IPS DF 6.9 (cell line): ENCODE data around the gene CLMN.
"Not testable (repeated sequence)": the region's sequence is repeated elsewhere in the genome, so short reads cannot be mapped to it uniquely, and the experiment has no call there.

Source experiments
- DNase-seq: peaks from one replicate; pipeline ENCODE4 v3.0.0-alpha.2; 2013; ENCODE audit warnings: low read depth, low spot score
- H3K27ac ChIP-seq: one replicate; pipeline ENCODE4 v1.5.1; 2013; ENCODE audit warnings: low read length, control low read depth
- H3K27me3 ChIP-seq: 2 replicates; pipeline ENCODE4 v1.6.1; 2013; ENCODE audit warnings: mild to moderate bottlenecking, low read length; ENCODE audit not compliant: control insufficient read depth, insufficient read depth
- H3K36me3 ChIP-seq: 2 replicates; pipeline ENCODE4 v1.6.1; 2013; ENCODE audit warnings: low read length; ENCODE audit not compliant: control insufficient read depth, insufficient read depth
- H3K4me1 ChIP-seq: 2 replicates; pipeline ENCODE4 v1.6.1; 2013; ENCODE audit warnings: low read length; ENCODE audit not compliant: control insufficient read depth, insufficient read depth
- H3K4me3 ChIP-seq: 2 replicates; pipeline ENCODE4 v1.5.1; 2013; ENCODE audit warnings: mild to moderate bottlenecking, low read length
- H3K9me3 ChIP-seq: 2 replicates; pipeline ENCODE4 v1.6.1; 2013; ENCODE audit warnings: low read length, inconsistent platforms; ENCODE audit not compliant: control insufficient read depth, insufficient read depth
- WGBS: extraction: QIAGEN DNeasy Blood & Tissue Kit; methylation state at CpG from one replicate; pipeline ENCODE4 v1.1.7; 2013; ENCODE audit warnings: mixed read lengths, missing lambda C conversion rate; ENCODE audit not compliant: insufficient read length, insufficient coverage; 5-methylcytosine and 5-hydroxymethylcytosine counted together

The CLMN gene

GRCh38 chr14:95207475-95208233, 112.1 kb downstream of the CLMN start:
- no peak overlapping the region for H3K27ac ChIP-seq
- DNase-seq = no peak
- no peaks in the 10 kb centered on the region for H3K4me1 ChIP-seq
- no peaks in the 10 kb centered on the region for H3K9me3 ChIP-seq
- no peak overlapping the region for H3K4me3 ChIP-seq
- no peaks in the 10 kb centered on the region for H3K36me3 ChIP-seq
- WGBS = no CpG with 5 or more reads among the region's 7 CpGs
- no peaks in the 10 kb centered on the region for H3K27me3 ChIP-seq

GRCh38 chr14:95206534-95206933, 113.2 kb downstream of the CLMN start:
- H3K4me3 ChIP-seq = no peak overlapping the region
- no CpG with 5 or more reads among the region's 2 CpGs for whole genome bisulfite sequencing
- no peaks in the 10 kb centered on the region for H3K27me3 ChIP-seq
- no peaks in the 10 kb centered on the region for H3K9me3 ChIP-seq
- DNase-seq = no peak
- H3K27ac ChIP-seq = no peak overlapping the region
- H3K36me3 ChIP-seq = no peaks in the 10 kb centered on the region
- no peaks in the 10 kb centered on the region for H3K4me1 ChIP-seq

GRCh38 chr14:95204705-95205104, 115.0 kb downstream of the CLMN start:
- Histone ChIP-seq H3K27ac (no peak overlapping the region), H3K4me3 (no peak overlapping the region), H3K4me1 (no peaks in the 10 kb centered on the region), H3K27me3 (no peaks in the 10 kb centered on the region), H3K9me3 (no peaks in the 10 kb centered on the region), H3K36me3 (no peaks in the 10 kb centered on the region)
- DNase-seq = no peak
- WGBS = no CpG with 5 or more reads among the region's 2 CpGs

GRCh38 chr14:95201745-95202144, 118.0 kb downstream of the CLMN start:
- not testable (repeated sequence) for H3K36me3 ChIP-seq, H3K9me3 ChIP-seq, H3K4me3 ChIP-seq, H3K27me3 ChIP-seq, DNase-seq, H3K4me1 ChIP-seq, H3K27ac ChIP-seq
- no CpG with 5 or more reads among the region's 2 CpGs for WGBS

- Histone ChIP-seq H3K4me3 (no peak overlapping the region), H3K36me3 (no peaks in the 10 kb centered on the region), H3K27me3 (no peaks in the 10 kb centered on the region), H3K27ac (no peak overlapping the region), H3K9me3 (no peaks in the 10 kb centered on the region), H3K4me1 (peaks cover 5% of the 10 kb centered on the region)
- WGBS = no CpG with 5 or more reads among the region's 7 CpGs
- no peak for DNase-seq
Observed at GRCh38 chr14:95200404-95200803, 119.3 kb downstream of the CLMN start.

GRCh38 chr14:95199298-95199983, 120.3 kb downstream of the CLMN start:
- 100% methylated on average over 1 of the region's 8 CpGs for WGBS
- DNase-seq = no peak
- H3K9me3 ChIP-seq = no peaks in the 10 kb centered on the region
- no peak overlapping the region for H3K27ac ChIP-seq
- H3K36me3 ChIP-seq = no peaks in the 10 kb centered on the region
- peaks cover 5% of the 10 kb centered on the region for H3K4me1 ChIP-seq
- no peak overlapping the region for H3K4me3 ChIP-seq
- no peaks in the 10 kb centered on the region for H3K27me3 ChIP-seq

GRCh38 chr14:95198320-95198719, 121.4 kb downstream of the CLMN start:
- Histone ChIP-seq H3K27me3 (no peaks in the 10 kb centered on the region), H3K27ac (no peak overlapping the region), H3K36me3 (no peaks in the 10 kb centered on the region), H3K9me3 (no peaks in the 10 kb centered on the region), H3K4me1 (peaks cover 5% of the 10 kb centered on the region), H3K4me3 (no peak overlapping the region)
- no CpG with 5 or more reads among the region's 9 CpGs for WGBS
- DNase-seq = no peak

GRCh38 chr14:95197551-95197950, 122.2 kb downstream of the CLMN start:
- WGBS = no CpG with 5 or more reads among the region's 8 CpGs
- Histone ChIP-seq H3K4me3 (no peak overlapping the region), H3K4me1 (peaks cover 5% of the 10 kb centered on the region), H3K27me3 (no peaks in the 10 kb centered on the region), H3K27ac (no peak overlapping the region), H3K9me3 (no peaks in the 10 kb centered on the region), H3K36me3 (no peaks in the 10 kb centered on the region)
- DNase-seq = no peak

GRCh38 chr14:95196826-95197545, 122.7 kb downstream of the CLMN start:
- DNase-seq = no peak
- H3K27ac ChIP-seq = no peak overlapping the region
- no peak overlapping the region for H3K4me3 ChIP-seq
- H3K4me1 ChIP-seq = peaks cover 5% of the 10 kb centered on the region
- H3K36me3 ChIP-seq = no peaks in the 10 kb centered on the region
- no peaks in the 10 kb centered on the region for H3K27me3 ChIP-seq
- no peaks in the 10 kb centered on the region for H3K9me3 ChIP-seq
- WGBS = no CpG with 5 or more reads among the region's 2 CpGs

GRCh38 chr14:95196268-95196667, 123.4 kb downstream of the CLMN start:
- DNase-seq = no peak
- Histone ChIP-seq H3K4me3 (no peak overlapping the region), H3K36me3 (no peaks in the 10 kb centered on the region), H3K27ac (no peak overlapping the region), H3K27me3 (no peaks in the 10 kb centered on the region), H3K9me3 (no peaks in the 10 kb centered on the region), H3K4me1 (peaks cover 5% of the 10 kb centered on the region)
- no CpG with 5 or more reads among the region's 5 CpGs for WGBS
